G401 (cell line): ENCODE results near the gene ADPRS. TPM values are rescaled to one million over a fixed set of nuclear protein-coding genes. Genes with fewer than 3 reads are reported as not detected.
A peak's percentile ranks its signal among the peaks of the same experiment; 100 is the strongest.

Experiments
- DNase-seq: peaks from one replicate; pipeline ENCODE4 v3.0.0-alpha.2; 2015; ENCODE audit warnings: low spot score
- in situ Hi-C: cut with HindIII; loops from 2 replicates; pipeline ENCODE4 v1.10.0; 2016; ENCODE audit warnings: low sequenced_read_pairs, mixed read lengths
- total RNA-seq: library from RNA; depleted of rRNA; stranded (reverse); fragments of >200 nt; shearing (Covaris generic); gene quantifications from 2 replicates; pipeline ENCODE4 v1.2.3, GENCODE V29; 2014

ADPRS gene
- total RNA-seq, 1 experiment from 2014 or later, result 58.5 TPM

GRCh38 chr1:36100376-36100775, 11.7 kb downstream of the ADPRS start:
- in situ Hi-C loops, result no loop called here
- no peak for DNase-seq

GRCh38 chr1:36101546-36101945, 12.9 kb downstream of the ADPRS start:
- in situ Hi-C loops, result no loop called here

GRCh38 chr1:36106269-36106668, 17.6 kb downstream of the ADPRS start:
- in situ Hi-C loops, result no loop called here
- DNase-seq, result no peak

More at GRCh38 chr1:36101546-36101945, 12.9 kb downstream of the ADPRS start:
- DNase-seq, result no peak

DNA sequence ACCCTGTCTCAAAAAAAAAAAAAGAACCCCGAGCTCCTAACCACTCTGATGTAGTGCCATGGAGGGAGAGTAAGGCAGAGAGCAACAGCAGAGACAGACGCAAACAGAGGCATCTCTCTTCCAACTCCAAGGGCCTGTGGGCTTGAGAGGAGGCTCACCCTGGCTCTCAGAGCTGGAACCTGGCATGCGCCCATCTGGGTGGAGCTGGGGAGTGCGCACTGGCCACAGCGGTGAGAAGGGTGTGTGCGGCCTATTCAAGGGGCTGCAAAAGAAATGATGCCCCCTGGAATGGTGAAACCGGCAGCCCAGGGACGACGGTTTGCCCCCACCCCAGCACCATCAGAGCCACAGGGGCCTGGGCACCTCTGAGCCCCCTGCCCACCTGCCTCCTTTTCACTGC, 18.7 kb downstream of the ADPRS start:
- in situ Hi-C loops, result no loop called here
- no peak for DNase-seq

- DNase-seq, result no peak
- in situ Hi-C loops, result no loop called here
Observed at GRCh38 chr1:36108314-36108713, 19.6 kb downstream of the ADPRS start.

DNA sequence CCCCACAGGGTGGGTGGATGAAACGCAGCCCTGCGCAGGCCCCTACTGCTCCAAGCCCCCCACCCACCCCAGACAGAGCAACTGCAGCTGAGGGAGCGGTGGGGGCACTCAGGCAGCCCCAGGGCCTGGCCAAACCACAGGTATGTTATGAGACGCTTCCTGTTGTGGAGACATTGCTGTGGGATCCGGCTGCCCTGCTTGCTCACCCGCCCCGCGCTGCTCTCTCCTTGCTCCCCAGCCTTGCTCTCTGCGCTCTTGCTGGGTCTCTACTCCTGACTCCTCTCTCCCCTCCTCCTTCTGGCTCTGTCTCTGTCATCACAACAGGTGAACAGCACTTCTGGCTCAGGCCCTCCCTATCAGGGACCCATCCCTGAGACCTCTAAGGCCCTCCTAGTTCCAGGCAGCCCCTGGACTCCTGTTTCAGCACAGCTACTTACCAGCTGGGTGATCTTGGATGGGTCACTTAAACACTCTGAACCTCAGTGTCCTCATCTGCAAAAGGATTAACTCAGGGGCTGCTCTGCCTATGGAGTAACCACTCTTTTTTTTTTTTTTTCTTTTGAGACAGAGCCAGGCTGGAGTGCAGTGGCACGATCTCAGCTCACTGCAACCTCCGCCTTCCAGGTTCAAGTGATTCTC, 20.5 kb downstream of the ADPRS start:
- in situ Hi-C loops, result no loop called here

DNA sequence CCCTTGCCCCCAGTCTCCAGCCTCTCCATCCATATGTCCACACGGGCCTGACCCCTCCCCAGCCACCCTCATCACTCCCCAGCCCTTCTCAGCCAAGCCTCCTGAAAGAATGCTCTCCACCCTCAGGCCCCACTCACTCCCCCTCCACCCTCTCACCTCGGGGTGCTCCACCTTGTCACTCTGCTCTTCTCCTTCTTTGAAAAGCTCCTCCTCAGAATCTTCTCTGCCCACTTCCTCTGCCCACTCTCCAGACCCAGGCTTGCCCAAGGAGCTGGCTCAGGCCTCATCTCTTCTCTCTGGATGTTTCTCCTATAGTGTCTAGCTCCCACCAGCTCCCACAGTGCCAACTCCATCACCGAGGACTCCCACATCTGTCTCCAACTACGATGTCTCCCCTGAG, 22.5 kb downstream of the ADPRS start:
- DNase-seq, result no peak
- in situ Hi-C loops, result no loop called here

More for the DNA sequence above, 20.5 kb downstream of the ADPRS start:
- DNase-seq, result no peak

DNA sequence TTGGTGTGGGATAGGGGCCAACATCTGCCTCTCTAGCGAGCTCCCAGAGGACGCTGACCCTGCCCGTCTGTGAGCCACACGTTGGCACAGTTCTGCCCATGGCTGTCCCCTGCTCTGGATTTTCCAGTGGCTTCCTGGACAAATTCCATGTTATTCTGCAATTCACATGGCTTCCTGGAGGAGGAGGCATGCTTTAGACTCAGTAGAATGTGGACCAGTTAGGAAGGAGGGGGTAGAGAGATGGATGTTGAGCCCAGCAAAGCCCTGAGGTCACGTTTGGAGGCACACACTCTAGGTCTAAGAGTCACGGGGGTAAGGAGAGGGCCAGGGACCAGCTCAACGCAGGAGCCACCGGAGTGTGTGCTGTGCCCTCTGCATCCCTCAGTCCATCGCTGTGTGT, 24.1 kb downstream of the ADPRS start:
- no peak for DNase-seq
- in situ Hi-C loops, result no loop called here

- no peak for DNase-seq
- in situ Hi-C loops, result no loop called here
Observed at GRCh38 chr1:36114371-36114770, 25.7 kb downstream of the ADPRS start.

GRCh38 chr1:36115200-36115669, 26.5 kb downstream of the ADPRS start:
- in situ Hi-C loops, result no loop called here
- peak; percentile 89 for DNase-seq

DNA sequence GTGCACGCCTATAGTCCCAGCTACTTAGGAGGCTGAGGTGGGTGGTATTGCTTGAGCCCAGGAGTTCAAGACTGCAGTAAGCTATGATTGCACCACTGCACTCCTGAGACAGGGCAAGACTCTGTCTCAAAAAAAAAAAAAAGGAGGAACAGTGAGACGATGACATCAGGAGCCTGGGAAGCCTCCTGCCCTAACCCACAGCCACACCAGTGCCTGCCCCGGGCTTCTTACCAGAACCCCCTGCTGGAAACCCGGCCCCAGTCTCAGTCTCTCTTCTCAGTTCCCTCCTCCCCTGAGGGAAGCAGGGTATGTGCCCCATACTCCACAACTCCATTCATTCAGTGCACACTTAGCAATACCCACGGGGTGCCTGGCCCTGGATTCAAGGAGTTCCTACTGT, 27.2 kb downstream of the ADPRS start:
- in situ Hi-C loops, result no loop called here
- DNase-seq, result no peak

- no peak for DNase-seq
- in situ Hi-C loops, result no loop called here
Observed at GRCh38 chr1:36116901-36117300, 28.2 kb downstream of the ADPRS start.

DNA sequence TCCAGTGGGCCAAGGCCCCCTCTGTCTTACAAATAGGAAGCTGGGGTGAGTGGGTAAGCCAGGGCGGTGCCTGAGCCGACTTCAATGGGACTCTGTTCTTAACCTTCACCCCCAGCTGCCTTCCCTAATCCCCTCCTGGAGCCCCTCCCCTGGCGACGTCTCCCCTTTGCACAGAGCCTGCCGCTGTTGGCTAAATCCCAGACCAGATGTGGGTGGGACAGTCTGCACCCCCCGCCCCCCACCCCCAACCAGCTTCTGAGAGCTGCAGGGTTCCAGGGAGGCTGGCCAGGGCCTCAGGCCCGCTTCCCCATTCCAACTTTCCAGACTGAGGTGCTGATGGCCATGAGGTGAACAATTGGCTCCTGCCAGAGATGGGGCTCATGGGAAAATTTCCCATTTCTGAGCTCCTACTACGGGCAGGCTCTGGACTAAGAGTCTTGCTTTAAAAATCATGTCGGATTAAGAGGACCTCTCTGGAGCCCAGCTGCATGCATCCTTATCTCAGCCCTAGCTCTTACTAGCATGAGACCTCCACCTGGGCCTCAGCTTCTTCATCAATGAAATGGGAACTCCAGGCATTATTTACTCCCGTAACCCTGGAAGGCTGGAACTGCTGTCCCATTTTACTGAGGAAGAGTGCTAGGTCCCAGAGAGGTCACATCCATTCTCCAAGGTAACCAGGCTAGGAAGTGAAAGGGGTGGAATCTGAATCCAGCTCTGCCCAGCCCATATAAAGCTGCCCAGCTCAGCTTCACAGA, 29.9 kb downstream of the ADPRS start:
- DNase-seq, result no peak
- in situ Hi-C loops, result no loop called here

DNA sequence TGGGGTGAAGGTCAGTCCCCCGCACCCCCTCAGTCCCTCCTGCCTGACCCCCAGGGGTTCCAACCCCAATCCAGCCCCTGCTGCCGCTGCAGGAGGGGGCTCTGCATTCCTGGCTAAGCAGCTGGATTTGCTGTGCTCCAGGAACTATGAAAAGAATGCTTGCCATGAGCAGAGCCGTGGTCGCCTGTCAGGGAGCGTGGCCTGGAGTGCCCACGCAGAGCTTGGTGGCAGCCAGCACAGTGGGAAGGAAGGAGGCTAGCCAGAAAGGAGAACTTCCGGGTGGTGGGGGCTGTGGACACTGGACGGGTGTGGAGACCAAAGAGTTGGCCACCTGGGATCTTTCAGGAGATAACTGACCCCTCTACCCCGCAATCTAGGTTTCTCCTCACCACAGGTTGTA, 30.8 kb downstream of the ADPRS start:
- in situ Hi-C loops, result no loop called here

GRCh38 chr1:36122062-36123030, 33.7 kb downstream of the ADPRS start:
- DNase-seq, result no peak
- in situ Hi-C loops, result no loop called here

More for the DNA sequence above, 30.8 kb downstream of the ADPRS start:
- DNase-seq, result no peak

DNA sequence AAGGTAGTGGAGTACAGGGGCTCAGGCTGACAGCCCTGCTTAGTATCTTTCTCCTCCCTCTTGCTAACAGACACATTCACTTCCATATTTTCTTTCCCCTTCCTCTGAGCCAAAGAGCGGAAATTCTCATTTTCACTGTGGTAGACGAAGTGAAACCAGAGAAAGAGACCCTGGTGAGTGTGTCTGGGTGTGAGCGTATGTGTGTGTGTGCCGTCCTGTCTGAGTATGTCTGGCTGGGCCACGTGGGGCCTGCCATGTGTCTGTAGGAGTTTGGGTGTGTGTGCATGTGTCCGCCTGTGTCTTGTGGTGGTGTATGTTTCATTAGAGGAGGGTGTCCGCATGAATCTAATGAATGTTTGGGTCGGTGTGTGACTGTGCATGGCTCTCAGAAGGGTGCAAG, 34.7 kb downstream of the ADPRS start:
- DNase-seq, result no peak
- in situ Hi-C loops, result no loop called here

- no peak for DNase-seq
- in situ Hi-C loops, result no loop called here
Observed at GRCh38 chr1:36124404-36125128, 35.9 kb downstream of the ADPRS start.

- in situ Hi-C loops, result no loop called here
- DNase-seq, result no peak
Observed at GRCh38 chr1:36125129-36125991, 36.7 kb downstream of the ADPRS start, which contains the start of gene COL8A2. Gene COL8A2, minus strand, starts transcription at chr1:36125222. Its CDS starts 24,980 bp downstream, at chr1:36100242.
